Neural progenitor cell (in vitro differentiated cells): ENCODE results near the gene MACROD2. TPM values are rescaled to one million over a fixed set of nuclear protein-coding genes. Genes with fewer than 3 reads are reported as not detected.

Experiments used
- DNase-seq: peaks from one replicate; pipeline ENCODE4 v3.0.0-alpha.2; 2016; ENCODE audit warnings: low spot score
- H2AFZ ChIP-seq: fragments of 200-600 bp; sonication (generic); replicated peaks from 2 replicates; pipeline ENCODE4 v1.6.1; 2016; ENCODE audit warnings: antibody characterized with exemption
- H3F3A ChIP-seq: fragments of 200-600 bp; sonication (generic); 2 replicates; pipeline ENCODE4 v1.6.1; 2016; ENCODE audit warnings: antibody characterized with exemption, low read depth
- H3K27ac ChIP-seq: fragments of 200-600 bp; sonication (generic); 2 replicates; pipeline ENCODE4 v1.5.1; 2016; ENCODE audit warnings: mild to moderate bottlenecking
- H3K27me3 ChIP-seq: fragments of 200-600 bp; sonication (generic); 2 replicates; pipeline ENCODE4 v1.6.1; 2016; ENCODE audit warnings: mild to moderate bottlenecking, moderate library complexity
- H3K36me3 ChIP-seq: fragments of 200-600 bp; sonication (generic); 2 replicates; pipeline ENCODE4 v1.5.1; 2016
- H3K4me1 ChIP-seq: fragments of 200-600 bp; sonication (generic); 2 replicates; pipeline ENCODE4 v1.6.1; 2016; ENCODE audit warnings: mixed run types
- H3K4me2 ChIP-seq: fragments of 200-600 bp; sonication (generic); 2 replicates; pipeline ENCODE4 v1.6.1; 2016
- H3K4me3 ChIP-seq: fragments of 200-600 bp; sonication (generic); 2 replicates; pipeline ENCODE4 v1.5.1; 2016
- H3K79me2 ChIP-seq: fragments of 200-600 bp; sonication (generic); 2 replicates; pipeline ENCODE4 v1.6.1; 2016; ENCODE audit warnings: low read depth
- H3K9ac ChIP-seq: fragments of 200-600 bp; sonication (generic); 2 replicates; pipeline ENCODE4 v1.6.1; 2016
- H3K9me3 ChIP-seq: fragments of 200-600 bp; sonication (generic); 2 replicates; pipeline ENCODE4 v1.5.1; 2016; ENCODE audit warnings: low read depth
- H4K20me1 ChIP-seq: fragments of 200-600 bp; sonication (generic); 2 replicates; pipeline ENCODE4 v1.6.1; 2016; ENCODE audit warnings: low read depth
- H3K27ac Mint-ChIP-seq: 3 replicates; pipeline ENCODE4 v1.8.0; 2021; ENCODE audit warnings: mixed read lengths
- H3K27me3 Mint-ChIP-seq: 2 replicates; pipeline ENCODE4 v1.8.0; 2022; ENCODE audit warnings: low read depth, mild to moderate bottlenecking, inconsistent platforms, moderate library complexity, mixed read lengths; ENCODE audit not compliant: insufficient read depth
- H3K36me3 Mint-ChIP-seq: 3 replicates; pipeline ENCODE4 v1.8.0; 2021; ENCODE audit warnings: mixed read lengths
- H3K4me1 Mint-ChIP-seq: 3 replicates; pipeline ENCODE4 v1.8.0; 2021; ENCODE audit warnings: mixed read lengths
- H3K4me3 Mint-ChIP-seq: 3 replicates; pipeline ENCODE4 v1.8.0; 2021; ENCODE audit warnings: mild to moderate bottlenecking, moderate library complexity, mixed read lengths
- H3K9me3 Mint-ChIP-seq: 3 replicates; pipeline ENCODE4 v1.8.0; 2020; ENCODE audit warnings: mixed read lengths
- EZH2 ChIP-seq: fragments of 200-600 bp; sonication (generic); IDR thresholded peaks from 2 replicates; pipeline ENCODE4 v1.6.1; 2017; ENCODE audit warnings: antibody characterized with exemption, mild to moderate bottlenecking, moderate library complexity
- EZH2phosphoT487 ChIP-seq: fragments of 200-600 bp; sonication (generic); IDR thresholded peaks from 2 replicates; pipeline ENCODE4 v1.6.1; 2017; ENCODE audit warnings: antibody characterized with exemption
- total RNA-seq: library from RNA; depleted of rRNA; stranded (reverse); fragments of >200 nt; gene quantifications from 2 replicates; pipeline ENCODE4 v1.2.3, GENCODE V29; 2015; ENCODE audit warnings: low replicate concordance
- TF ChIP-seq, protein P1 (sequence below): fragments of 200-600 bp; sonication (generic); IDR thresholded peaks from 2 replicates; pipeline ENCODE4 v1.5.1; 2017; ENCODE audit warnings: antibody characterized with exemption, mild to moderate bottlenecking

The MACROD2 gene
- total RNA-seq, 1 donor from 2014 or later: 11.9 TPM

DNA sequence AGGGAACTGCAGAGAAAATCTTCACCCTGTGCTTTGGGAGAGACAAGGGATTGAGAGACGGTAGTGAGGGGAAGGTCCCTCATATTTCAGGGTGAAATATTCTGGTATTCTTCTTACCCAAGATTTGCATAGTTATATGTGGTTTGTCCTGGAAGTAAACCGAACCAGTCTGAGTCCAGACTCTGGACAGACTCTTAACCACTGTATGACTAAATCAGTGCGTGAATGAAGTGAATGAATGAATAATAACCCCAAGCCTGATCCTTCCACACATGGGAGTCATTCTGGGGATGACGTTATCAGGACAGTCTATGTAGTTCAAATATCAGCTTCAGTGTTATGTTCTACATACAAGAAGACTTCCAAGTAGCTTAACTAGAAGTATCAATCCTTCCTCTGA, 1887.2 kb downstream of the MACROD2 start:
- no peaks in the 10 kb centered on the region for H3K36me3 ChIP-seq

DNA sequence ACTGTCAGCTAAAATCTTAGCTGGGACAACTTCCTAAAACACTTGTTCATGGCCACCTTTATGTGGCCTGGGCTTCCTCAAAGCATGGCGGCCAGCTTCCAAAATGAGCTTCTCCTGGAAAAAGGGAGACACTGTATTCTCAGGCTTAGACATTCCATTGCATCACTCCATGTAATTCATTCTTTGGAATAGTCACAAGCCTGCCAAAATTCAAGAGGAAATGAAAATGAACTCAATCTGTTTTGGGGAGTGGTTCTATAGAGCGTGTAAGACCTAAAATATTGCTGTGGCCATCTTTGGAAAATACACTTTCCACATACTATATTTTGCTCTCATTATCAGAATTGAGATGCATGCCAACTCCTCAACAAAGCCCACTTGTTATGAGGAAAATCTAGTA, 1890.9 kb downstream of the MACROD2 start:
- Mint-ChIP-seq H3K36me3 (no peaks in the 10 kb centered on the region), H3K27ac (no peak overlapping the region), H3K27me3 (peaks cover 2% of the 10 kb centered on the region), H3K4me1 (peaks cover 4% of the 10 kb centered on the region), H3K9me3 (peaks cover 4% of the 10 kb centered on the region), H3K4me3 (no peak overlapping the region)
- TF ChIP-seq, protein P1, sequence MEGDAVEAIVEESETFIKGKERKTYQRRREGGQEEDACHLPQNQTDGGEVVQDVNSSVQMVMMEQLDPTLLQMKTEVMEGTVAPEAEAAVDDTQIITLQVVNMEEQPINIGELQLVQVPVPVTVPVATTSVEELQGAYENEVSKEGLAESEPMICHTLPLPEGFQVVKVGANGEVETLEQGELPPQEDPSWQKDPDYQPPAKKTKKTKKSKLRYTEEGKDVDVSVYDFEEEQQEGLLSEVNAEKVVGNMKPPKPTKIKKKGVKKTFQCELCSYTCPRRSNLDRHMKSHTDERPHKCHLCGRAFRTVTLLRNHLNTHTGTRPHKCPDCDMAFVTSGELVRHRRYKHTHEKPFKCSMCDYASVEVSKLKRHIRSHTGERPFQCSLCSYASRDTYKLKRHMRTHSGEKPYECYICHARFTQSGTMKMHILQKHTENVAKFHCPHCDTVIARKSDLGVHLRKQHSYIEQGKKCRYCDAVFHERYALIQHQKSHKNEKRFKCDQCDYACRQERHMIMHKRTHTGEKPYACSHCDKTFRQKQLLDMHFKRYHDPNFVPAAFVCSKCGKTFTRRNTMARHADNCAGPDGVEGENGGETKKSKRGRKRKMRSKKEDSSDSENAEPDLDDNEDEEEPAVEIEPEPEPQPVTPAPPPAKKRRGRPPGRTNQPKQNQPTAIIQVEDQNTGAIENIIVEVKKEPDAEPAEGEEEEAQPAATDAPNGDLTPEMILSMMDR: no peak
- TF ChIP-seq EZH2: no peak
- TF ChIP-seq EZH2phosphoT487: no peak
- Histone ChIP-seq H3K9ac (no peak overlapping the region), H3K36me3 (no peaks in the 10 kb centered on the region), H3K4me1 (no peaks in the 10 kb centered on the region), H3K4me3 (no peak overlapping the region), H3F3A (no peaks in the 10 kb centered on the region), H3K4me2 (no peak overlapping the region), H3K9me3 (no peaks in the 10 kb centered on the region), H3K27me3 (no peaks in the 10 kb centered on the region), H2AFZ (no peak overlapping the region), H3K27ac (no peak overlapping the region), H3K79me2 (no peaks in the 10 kb centered on the region), H4K20me1 (no peaks in the 10 kb centered on the region)
- DNase-seq: no peak

More for the DNA sequence above, 1887.2 kb downstream of the MACROD2 start:
- H3K4me3 Mint-ChIP-seq: no peak overlapping the region
- DNase-seq: no peak
- H3K27me3 Mint-ChIP-seq: peaks cover 2% of the 10 kb centered on the region
- no peaks in the 10 kb centered on the region for H3K36me3 Mint-ChIP-seq
- no peaks in the 10 kb centered on the region for H3K4me1 Mint-ChIP-seq
- H3K27ac Mint-ChIP-seq: no peak overlapping the region
- no peaks in the 10 kb centered on the region for H4K20me1 ChIP-seq
- no peak overlapping the region for H3K27ac ChIP-seq
- H3K9me3 Mint-ChIP-seq: peaks cover 11% of the 10 kb centered on the region
- H3K27me3 ChIP-seq: no peaks in the 10 kb centered on the region
- no peaks in the 10 kb centered on the region for H3K79me2 ChIP-seq
- no peak overlapping the region for H2AFZ ChIP-seq
- TF ChIP-seq EZH2: no peak
- no peak for TF ChIP-seq EZH2phosphoT487
- TF ChIP-seq, protein P1: no peak
- H3K9ac ChIP-seq: no peak overlapping the region
- H3K4me3 ChIP-seq: no peak overlapping the region
- H3K9me3 ChIP-seq: no peaks in the 10 kb centered on the region
- H3K4me1 ChIP-seq: no peaks in the 10 kb centered on the region
- H3K4me2 ChIP-seq: no peak overlapping the region
- no peaks in the 10 kb centered on the region for H3F3A ChIP-seq

DNA sequence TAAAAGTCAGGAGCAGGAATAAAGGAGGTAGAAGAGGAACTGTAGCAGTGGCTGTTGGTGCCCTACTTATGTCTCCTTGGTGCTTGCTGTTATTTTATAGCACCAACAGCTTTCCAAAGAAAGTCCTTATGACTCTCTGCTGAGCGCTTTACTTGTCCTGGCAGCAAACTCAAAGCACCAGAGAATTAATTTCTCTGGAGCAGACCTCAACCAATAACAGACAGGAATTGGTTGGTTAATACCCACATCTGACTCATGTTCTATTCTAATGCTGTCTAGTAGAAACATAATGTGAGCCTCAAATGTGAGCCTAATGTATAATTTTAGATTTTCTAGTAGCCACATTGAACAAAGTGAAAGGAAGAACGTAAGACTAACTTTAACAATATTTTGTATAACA, 1892.1 kb downstream of the MACROD2 start:
- TF ChIP-seq EZH2: no peak
- no peak for TF ChIP-seq EZH2phosphoT487
- Histone ChIP-seq H3K79me2 (no peaks in the 10 kb centered on the region), H3K27me3 (no peaks in the 10 kb centered on the region), H3K27ac (no peak overlapping the region), H3F3A (no peaks in the 10 kb centered on the region), H3K4me1 (no peaks in the 10 kb centered on the region), H3K4me3 (no peak overlapping the region), H3K36me3 (no peaks in the 10 kb centered on the region), H4K20me1 (no peaks in the 10 kb centered on the region), H3K4me2 (no peak overlapping the region), H3K9ac (no peak overlapping the region), H2AFZ (no peak overlapping the region), H3K9me3 (no peaks in the 10 kb centered on the region)
- H3K36me3 Mint-ChIP-seq: no peaks in the 10 kb centered on the region
- H3K4me1 Mint-ChIP-seq: peaks cover 4% of the 10 kb centered on the region
- peaks cover 4% of the 10 kb centered on the region for H3K9me3 Mint-ChIP-seq
- no peak for DNase-seq
- H3K27ac Mint-ChIP-seq: no peak overlapping the region
- peaks cover 2% of the 10 kb centered on the region for H3K27me3 Mint-ChIP-seq
- H3K4me3 Mint-ChIP-seq: no peak overlapping the region

DNA sequence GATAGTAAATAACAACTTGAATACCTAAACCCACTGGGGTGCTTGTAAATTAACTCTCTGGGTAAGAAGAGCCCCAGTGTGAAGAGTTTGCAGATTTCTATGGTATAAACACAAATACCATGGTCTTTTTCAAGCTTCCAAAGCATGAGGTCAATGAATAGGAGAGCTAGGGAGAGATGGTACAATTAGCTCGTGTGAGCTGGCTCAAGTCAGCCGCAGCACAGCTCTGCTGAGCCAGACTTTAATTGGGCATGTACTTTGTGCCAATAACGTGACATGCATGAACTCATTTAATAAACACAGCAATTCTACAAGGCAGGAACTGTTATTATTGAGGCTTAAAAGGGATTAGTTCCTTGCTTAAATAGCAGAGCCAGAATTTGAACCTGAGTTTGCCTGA, 1893.7 kb downstream of the MACROD2 start:
- DNase-seq: no peak

More for the DNA sequence above, 1893.7 kb downstream of the MACROD2 start:
- H3K4me3 ChIP-seq: no peak overlapping the region
- TF ChIP-seq, protein P1: no peak
- TF ChIP-seq EZH2phosphoT487 (no peak), EZH2 (no peak)
- H3F3A ChIP-seq: no peaks in the 10 kb centered on the region
- no peak overlapping the region for H3K27ac Mint-ChIP-seq
- no peak overlapping the region for H3K4me2 ChIP-seq
- H3K27me3 ChIP-seq: no peaks in the 10 kb centered on the region
- no peaks in the 10 kb centered on the region for H3K36me3 ChIP-seq
- no peaks in the 10 kb centered on the region for H3K79me2 ChIP-seq
- peaks cover 4% of the 10 kb centered on the region for H3K4me1 Mint-ChIP-seq
- H2AFZ ChIP-seq: no peak overlapping the region
- no peaks in the 10 kb centered on the region for H3K9me3 ChIP-seq
- peaks cover 4% of the 10 kb centered on the region for H3K9me3 Mint-ChIP-seq
- no peaks in the 10 kb centered on the region for H3K36me3 Mint-ChIP-seq
- no peak overlapping the region for H3K27ac ChIP-seq
- no peaks in the 10 kb centered on the region for H4K20me1 ChIP-seq
- no peak overlapping the region for H3K4me3 Mint-ChIP-seq
- no peaks in the 10 kb centered on the region for H3K4me1 ChIP-seq
- peaks cover 2% of the 10 kb centered on the region for H3K27me3 Mint-ChIP-seq
- H3K9ac ChIP-seq: no peak overlapping the region
